Neural progenitor cell (in vitro differentiated cells): Measurements from ENCODE around the gene GRIK1. TPM values are rescaled to one million over a fixed set of nuclear protein-coding genes. Genes with fewer than 3 reads are reported as not detected.

ENCODE experiments used
- DNase-seq: peaks from one replicate; pipeline ENCODE4 v3.0.0-alpha.2; 2016; ENCODE audit warnings: low spot score
- H2AFZ ChIP-seq: fragments of 200-600 bp; sonication (generic); replicated peaks from 2 replicates; pipeline ENCODE4 v1.6.1; 2016; ENCODE audit warnings: antibody characterized with exemption
- H3F3A ChIP-seq: fragments of 200-600 bp; sonication (generic); 2 replicates; pipeline ENCODE4 v1.6.1; 2016; ENCODE audit warnings: antibody characterized with exemption, low read depth
- H3K27ac ChIP-seq: fragments of 200-600 bp; sonication (generic); 2 replicates; pipeline ENCODE4 v1.5.1; 2016; ENCODE audit warnings: mild to moderate bottlenecking
- H3K27me3 ChIP-seq: fragments of 200-600 bp; sonication (generic); 2 replicates; pipeline ENCODE4 v1.6.1; 2016; ENCODE audit warnings: mild to moderate bottlenecking, moderate library complexity
- H3K36me3 ChIP-seq: fragments of 200-600 bp; sonication (generic); 2 replicates; pipeline ENCODE4 v1.5.1; 2016
- H3K4me1 ChIP-seq: fragments of 200-600 bp; sonication (generic); 2 replicates; pipeline ENCODE4 v1.6.1; 2016; ENCODE audit warnings: mixed run types
- H3K4me2 ChIP-seq: fragments of 200-600 bp; sonication (generic); 2 replicates; pipeline ENCODE4 v1.6.1; 2016
- H3K4me3 ChIP-seq: fragments of 200-600 bp; sonication (generic); 2 replicates; pipeline ENCODE4 v1.5.1; 2016
- H3K79me2 ChIP-seq: fragments of 200-600 bp; sonication (generic); 2 replicates; pipeline ENCODE4 v1.6.1; 2016; ENCODE audit warnings: low read depth
- H3K9ac ChIP-seq: fragments of 200-600 bp; sonication (generic); 2 replicates; pipeline ENCODE4 v1.6.1; 2016
- H3K9me3 ChIP-seq: fragments of 200-600 bp; sonication (generic); 2 replicates; pipeline ENCODE4 v1.5.1; 2016; ENCODE audit warnings: low read depth
- H4K20me1 ChIP-seq: fragments of 200-600 bp; sonication (generic); 2 replicates; pipeline ENCODE4 v1.6.1; 2016; ENCODE audit warnings: low read depth
- H3K27ac Mint-ChIP-seq: 3 replicates; pipeline ENCODE4 v1.8.0; 2021; ENCODE audit warnings: mixed read lengths
- H3K27me3 Mint-ChIP-seq: 2 replicates; pipeline ENCODE4 v1.8.0; 2022; ENCODE audit warnings: low read depth, mild to moderate bottlenecking, inconsistent platforms, moderate library complexity, mixed read lengths; ENCODE audit not compliant: insufficient read depth
- H3K36me3 Mint-ChIP-seq: 3 replicates; pipeline ENCODE4 v1.8.0; 2021; ENCODE audit warnings: mixed read lengths
- H3K4me1 Mint-ChIP-seq: 3 replicates; pipeline ENCODE4 v1.8.0; 2021; ENCODE audit warnings: mixed read lengths
- H3K4me3 Mint-ChIP-seq: 3 replicates; pipeline ENCODE4 v1.8.0; 2021; ENCODE audit warnings: mild to moderate bottlenecking, moderate library complexity, mixed read lengths
- H3K9me3 Mint-ChIP-seq: 3 replicates; pipeline ENCODE4 v1.8.0; 2020; ENCODE audit warnings: mixed read lengths
- CTCF ChIP-seq: fragments of 200-600 bp; sonication (generic); IDR thresholded peaks from 2 replicates; pipeline ENCODE4 v1.5.1; 2017; ENCODE audit warnings: antibody characterized with exemption, mild to moderate bottlenecking
- EZH2 ChIP-seq: fragments of 200-600 bp; sonication (generic); IDR thresholded peaks from 2 replicates; pipeline ENCODE4 v1.6.1; 2017; ENCODE audit warnings: antibody characterized with exemption, mild to moderate bottlenecking, moderate library complexity
- EZH2phosphoT487 ChIP-seq: fragments of 200-600 bp; sonication (generic); IDR thresholded peaks from 2 replicates; pipeline ENCODE4 v1.6.1; 2017; ENCODE audit warnings: antibody characterized with exemption
- total RNA-seq: library from RNA; depleted of rRNA; stranded (reverse); fragments of >200 nt; gene quantifications from 2 replicates; pipeline ENCODE4 v1.2.3, GENCODE V29; 2015; ENCODE audit warnings: low replicate concordance

Gene GRIK1
- total RNA-seq, 1 donor from 2014 or later, result 1.6 TPM

- no peak overlapping the region for H3K4me3 Mint-ChIP-seq
- Histone ChIP-seq H3K4me1 (peaks cover 6% of the 10 kb centered on the region), H3K79me2 (no peaks in the 10 kb centered on the region), H3K9me3 (no peaks in the 10 kb centered on the region), H3K4me3 (no peak overlapping the region), H3F3A (no peaks in the 10 kb centered on the region), H3K4me2 (no peak overlapping the region), H3K36me3 (no peaks in the 10 kb centered on the region), H3K9ac (no peak overlapping the region), H3K27ac (no peak overlapping the region), H3K27me3 (no peaks in the 10 kb centered on the region), H2AFZ (peak overlapping the region; percentile 75), H4K20me1 (no peaks in the 10 kb centered on the region)
- H3K27me3 Mint-ChIP-seq, result no peaks in the 10 kb centered on the region
- no peak for TF ChIP-seq EZH2phosphoT487
- TF ChIP-seq EZH2, result no peak
- TF ChIP-seq CTCF, result peak; percentile 80
- H3K9me3 Mint-ChIP-seq, result no peaks in the 10 kb centered on the region
- H3K36me3 Mint-ChIP-seq, result no peaks in the 10 kb centered on the region
- H3K27ac Mint-ChIP-seq, result no peak overlapping the region
- peaks cover 10% of the 10 kb centered on the region for H3K4me1 Mint-ChIP-seq
- DNase-seq, result peak; percentile 79
These were observed 90.0 kb downstream of the GRIK1 start for GRCh38 chr21:29849735-29850176.

- H3K4me3 ChIP-seq, result no peak overlapping the region
- H3K79me2 ChIP-seq, result no peaks in the 10 kb centered on the region
- DNase-seq, result no peak
- TF ChIP-seq EZH2phosphoT487 (no peak), CTCF (no peak), EZH2 (no peak)
- no peaks in the 10 kb centered on the region for H4K20me1 ChIP-seq
- no peak overlapping the region for H2AFZ ChIP-seq
- H3F3A ChIP-seq, result no peaks in the 10 kb centered on the region
- H3K27ac ChIP-seq, result no peak overlapping the region
- H3K9me3 ChIP-seq, result no peaks in the 10 kb centered on the region
- no peak overlapping the region for H3K9ac ChIP-seq
- no peaks in the 10 kb centered on the region for H3K36me3 ChIP-seq
- no peaks in the 10 kb centered on the region for H3K4me1 ChIP-seq
- H3K4me2 ChIP-seq, result no peak overlapping the region
- no peak overlapping the region for H3K27ac Mint-ChIP-seq
- no peak overlapping the region for H3K4me3 Mint-ChIP-seq
- no peaks in the 10 kb centered on the region for H3K27me3 ChIP-seq
- no peaks in the 10 kb centered on the region for H3K27me3 Mint-ChIP-seq
- no peaks in the 10 kb centered on the region for H3K4me1 Mint-ChIP-seq
- no peaks in the 10 kb centered on the region for H3K9me3 Mint-ChIP-seq
- no peaks in the 10 kb centered on the region for H3K36me3 Mint-ChIP-seq
These were observed 96.0 kb downstream of the GRIK1 start for GRCh38 chr21:29843804-29844203.

- Mint-ChIP-seq H3K9me3 (peaks cover 27% of the 10 kb centered on the region), H3K4me1 (peaks cover 9% of the 10 kb centered on the region), H3K27me3 (no peaks in the 10 kb centered on the region), H3K27ac (no peak overlapping the region), H3K4me3 (no peak overlapping the region), H3K36me3 (peaks cover 9% of the 10 kb centered on the region)
- H2AFZ ChIP-seq, result no peak overlapping the region
- no peak overlapping the region for H3K27ac ChIP-seq
- H3K79me2 ChIP-seq, result no peaks in the 10 kb centered on the region
- no peaks in the 10 kb centered on the region for H3K36me3 ChIP-seq
- H4K20me1 ChIP-seq, result no peaks in the 10 kb centered on the region
- H3F3A ChIP-seq, result no peaks in the 10 kb centered on the region
- no peak overlapping the region for H3K4me2 ChIP-seq
- no peaks in the 10 kb centered on the region for H3K9me3 ChIP-seq
- DNase-seq, result no peak
- no peak overlapping the region for H3K9ac ChIP-seq
- no peak for TF ChIP-seq EZH2phosphoT487
- no peak for TF ChIP-seq EZH2
- TF ChIP-seq CTCF, result no peak
- H3K4me1 ChIP-seq, result no peaks in the 10 kb centered on the region
- no peak overlapping the region for H3K4me3 ChIP-seq
- H3K27me3 ChIP-seq, result no peaks in the 10 kb centered on the region
These were observed 105.2 kb downstream of the GRIK1 start for GRCh38 chr21:29834617-29835016.

- Histone ChIP-seq H3K27me3 (no peaks in the 10 kb centered on the region), H2AFZ (no peak overlapping the region), H3K9ac (no peak overlapping the region), H4K20me1 (no peaks in the 10 kb centered on the region), H3K4me2 (no peak overlapping the region), H3K36me3 (no peaks in the 10 kb centered on the region), H3F3A (no peaks in the 10 kb centered on the region), H3K4me1 (no peaks in the 10 kb centered on the region), H3K79me2 (no peaks in the 10 kb centered on the region), H3K4me3 (no peak overlapping the region), H3K9me3 (no peaks in the 10 kb centered on the region), H3K27ac (no peak overlapping the region)
- DNase-seq, result no peak
- H3K4me3 Mint-ChIP-seq, result no peak overlapping the region
- H3K9me3 Mint-ChIP-seq, result peaks cover 30% of the 10 kb centered on the region
- TF ChIP-seq CTCF (no peak), EZH2 (no peak), EZH2phosphoT487 (no peak)
- H3K27me3 Mint-ChIP-seq, result no peaks in the 10 kb centered on the region
- peaks cover 16% of the 10 kb centered on the region for H3K4me1 Mint-ChIP-seq
- H3K36me3 Mint-ChIP-seq, result peaks cover 9% of the 10 kb centered on the region
- H3K27ac Mint-ChIP-seq, result no peak overlapping the region
These were observed 107.6 kb downstream of the GRIK1 start for GRCh38 chr21:29832217-29832616.
